Heart left ventricle (tissue), 16 donors: Measurements from ENCODE around the gene KREMEN2. TPM values are rescaled to one million over a fixed set of nuclear protein-coding genes. Genes with fewer than 3 reads are reported as not detected.

Experiments
- ATAC-seq, 4 donors: fragments of 200-7000 bp; cut with Tn5 transposase; one replicate each; pipeline ENCODE4 v1.9.1; 2020 to 2022; ENCODE audit warnings: moderate library complexity in 4 of 4, mild to moderate bottlenecking in 3 of 4, moderate number of reproducible peaks in 1 of 4
- DNase-seq, 5 donors: peaks; one replicate each; pipeline ENCODE4 v3.0.0-alpha.2; 2020
- H3K27ac ChIP-seq, 12 donors: fragments of 200-600 bp; sonication (generic) in 4 of 12; one replicate each; pipeline versions ENCODE4 v1.5.0 to v1.8.0; 2016 to 2022; ENCODE audit warnings: mild to moderate bottlenecking in 2 of 12
- H3K27me3 ChIP-seq, 9 donors: fragments of 200-600 bp; sonication (generic) in 2 of 9; one replicate each; pipeline versions ENCODE4 v1.5.1 to v1.8.0; 2016 to 2022; ENCODE audit warnings: mild to moderate bottlenecking in 3 of 9
- H3K36me3 ChIP-seq, 9 donors: fragments of 200-600 bp; sonication (generic) in 2 of 9; one replicate each; pipeline versions ENCODE4 v1.5.0 to v1.8.0; 2018 to 2022; ENCODE audit warnings: mild to moderate bottlenecking in 2 of 9
- H3K4me1 ChIP-seq, 12 donors: fragments of 200-600 bp; sonication (generic) in 4 of 12; one replicate each; pipeline versions ENCODE4 v1.5.0 to v1.8.0; 2016 to 2022; ENCODE audit warnings: mild to moderate bottlenecking in 3 of 12
- H3K4me3 ChIP-seq, 12 donors: fragments of 200-600 bp; sonication (generic) in 4 of 12; one replicate each; pipeline versions ENCODE4 v1.5.0 to v1.8.0; 2017 to 2022; ENCODE audit warnings: mild to moderate bottlenecking in 9 of 12, moderate library complexity in 4 of 12
- H3K9me3 ChIP-seq, 12 donors: fragments of 200-600 bp; sonication (generic) in 4 of 12; one replicate each; pipeline versions ENCODE4 v1.5.0 to v1.8.0; 2016 to 2022; ENCODE audit warnings: mild to moderate bottlenecking in 1 of 12
- CTCF ChIP-seq, 12 donors: fragments of 200-600 bp; sonication (generic) in 4 of 12; IDR thresholded peaks; one replicate each; pipeline versions ENCODE4 v1.5.0 to v1.8.0; 2018 to 2022; ENCODE audit warnings: antibody characterized with exemption in 12 of 12, mild to moderate bottlenecking in 5 of 12
- POLR2A ChIP-seq, 2 donors: fragments of 450-650 bp; IDR thresholded peaks; one replicate each; pipeline ENCODE4 v1.6.1; 2017; ENCODE audit warnings: antibody characterized with exemption in 2 of 2, mild to moderate bottlenecking in 2 of 2, moderate library complexity in 2 of 2
- WGBS, 4 donors: extraction: QIAGEN DNeasy Blood & Tissue Kit in 2 of 4; methylation state at CpG; one replicate each; pipeline versions ENCODE4 v1.1.5 to v1.1.7; 2013 to 2018; 5-methylcytosine and 5-hydroxymethylcytosine counted together
- intact Hi-C, 10 donors: fragments of 100-400 bp; cut with DNase I; formaldehyde crosslinking; loops; one replicate each; pipeline versions ENCODE4 v1.11.1 to v1.14.2; 2022
- polyA plus RNA-seq, 2 donors: library from polyadenylated mRNA; stranded (reverse); fragments of 200-250 nt; gene quantifications; one replicate each; pipeline ENCODE4 v1.2.3, GENCODE V29; 2013
- total RNA-seq, 9 donors: library from RNA; depleted of rRNA in 2 of 9; stranded (reverse); fragments of >200 nt in 2 of 9; fragmentation: NEBNext Ultra II Directional in 3 of 9; extraction: Animal tissue kit (Norgen Biotek cat#: 25700) in 3 of 9; gene quantifications; one replicate each; pipeline versions ENCODE4 v1.1.0 to v1.2.4, GENCODE V29; 2016 to 2023
- donor health status: ischemic (EF 13 %, LVEDD 7.1; RV severe dilation, severe dysfunction).
- donor health status: healthy with polysubstance abuse.
- donor health status: DM: no; HTN: yes; CAD: no.
- donor health status: DM: no; HTN: no; CAD: no.
- donor health status: ischemic (EF 25% LVEDD 6.9; RV normal size, moderate dysfunction).
- donor health status: ischemic (EF 25% LVEDD 5.7; RV mildly dilated, moderate dysfunction).
- donor health status: healthy.
- donor health status: DM: yes; HTN: yes; CAD: no.
- donor health status: ischemic (EF 35%, LVEDD 5.7; RV mildly dilated, moderate dysfunction).
- donor health status: nonischemic (EF 11% LVEDD 7.7; RV severe dilation, severe dysfunction).
- donor health status: DM: yes; HTN: yes; CAD: no.
- donor health status: PGD.
- donor health status: ischemic (EF 29% LVEDD 5.4; RV normal size, mild dysfunction).
- donor health status: nonischemic (EF 23%, LVEDD 6.1; RV moderate dilation, normal function).

KREMEN2 gene
- total and polyA plus RNA-seq, 11 donors, result 0.27 TPM; not detected in 10

GRCh38 chr16:2953706-2954627, 10.1 kb upstream of the KREMEN2 start:
- peak in 1 of 5 donors; percentile 55 for DNase-seq
- intact Hi-C loops, result no loop called here
- H3K9me3 ChIP-seq, result no peaks in the 10 kb centered on the region
- no peak overlapping the region for H3K27ac ChIP-seq
- peaks cover 8 to 52% (median 21%) of the 10 kb centered on the region in 9 donors for H3K27me3 ChIP-seq
- ATAC-seq, result no peak
- WGBS, 4 donors, result 48 to 58% (median 55%) methylated on average over 24 to 31 of the region's 31 CpGs
- no peak for TF ChIP-seq CTCF (IDR thresholded peaks at IDR 0.05)
- TF ChIP-seq POLR2A (IDR thresholded peaks at IDR 0.05), result no peak
- H3K4me1 ChIP-seq, result no peaks in the 10 kb centered on the region
- peaks cover 0 to 12% (median 6%) of the 10 kb centered on the region in 9 donors for H3K36me3 ChIP-seq
- H3K4me3 ChIP-seq, result no peak overlapping the region

- H3K27me3 ChIP-seq, result peaks cover 8 to 60% (median 23%) of the 10 kb centered on the region in 9 donors
- 51 to 64% (median 60%) methylated on average over 15 to 26 of the region's 26 CpGs for WGBS, 4 donors
- DNase-seq, result peak in 1 of 5 donors; percentile 46
Measured at GRCh38 chr16:2954656-2955381, 9.3 kb upstream of the KREMEN2 start.

GRCh38 chr16:2955438-2955778, 8.7 kb upstream of the KREMEN2 start:
- Histone ChIP-seq H3K36me3 (no peaks in the 10 kb centered on the region), H3K27ac (no peak overlapping the region), H3K4me1 (no peaks in the 10 kb centered on the region), H3K27me3 (peaks cover 8 to 66% (median 23%) of the 10 kb centered on the region in 9 donors), H3K4me3 (no peak overlapping the region), H3K9me3 (no peaks in the 10 kb centered on the region)
- intact Hi-C loops, result no loop called here
- TF ChIP-seq POLR2A (IDR thresholded peaks at IDR 0.05) (no peak), CTCF (IDR thresholded peaks at IDR 0.05) (no peak)
- DNase-seq, result peak in 2 of 5 donors; percentile 5 to 49
- no peak for ATAC-seq
- WGBS, 4 donors, result 54 to 83% (median 56%) methylated on average over 3 to 10 of the region's 10 CpGs

More at GRCh38 chr16:2954656-2955381, 9.3 kb upstream of the KREMEN2 start:
- H3K36me3 ChIP-seq, result peaks cover 0 to 3% (median 0%) of the 10 kb centered on the region in 9 donors
- H3K9me3 ChIP-seq, result no peaks in the 10 kb centered on the region
- TF ChIP-seq CTCF (IDR thresholded peaks at IDR 0.05) (no peak), POLR2A (IDR thresholded peaks at IDR 0.05) (no peak)
- no peaks in the 10 kb centered on the region for H3K4me1 ChIP-seq
- intact Hi-C loops, result no loop called here
- no peak for ATAC-seq
- no peak overlapping the region for H3K27ac ChIP-seq
- H3K4me3 ChIP-seq, result no peak overlapping the region
